Mesenchymal stem cell (in vitro differentiated cells and primary cell): ENCODE data around the gene NRG2.

Source experiments
- DNase-seq: peaks from one replicate; pipeline ENCODE4 v3.0.0-alpha.2; 2013
- H2AFZ ChIP-seq: one replicate; pipeline ENCODE4 v1.6.1; 2013; ENCODE audit warnings: low read depth, mild to moderate bottlenecking, control low read depth, inconsistent platforms, low read length, moderate library complexity
- H2AK5ac ChIP-seq: 2 replicates; pipeline ENCODE4 v1.6.1; 2013; ENCODE audit warnings: low read length, moderate library complexity, mild to moderate bottlenecking, inconsistent platforms; ENCODE audit not compliant: severe bottlenecking
- H2BK120ac ChIP-seq: one replicate; pipeline ENCODE4 v1.6.1; 2013; ENCODE audit warnings: low read depth, mild to moderate bottlenecking, inconsistent platforms, low read length, moderate library complexity
- H2BK12ac ChIP-seq, 2 experiments: one replicate each; pipeline ENCODE4 v1.6.1; 2013; ENCODE audit warnings: inconsistent platforms in 2 of 2, low read length in 2 of 2, mild to moderate bottlenecking in 2 of 2, moderate library complexity in 2 of 2, control low read depth in 1 of 2
- H2BK15ac ChIP-seq: one replicate; pipeline ENCODE4 v1.6.1; 2013; ENCODE audit warnings: mild to moderate bottlenecking, low read depth, inconsistent platforms; ENCODE audit not compliant: poor library complexity, severe bottlenecking
- H2BK5ac ChIP-seq: 2 replicates; pipeline ENCODE4 v1.6.1; 2013; ENCODE audit warnings: low read depth, mild to moderate bottlenecking, low read length, control low read depth, inconsistent platforms; ENCODE audit not compliant: poor library complexity, severe bottlenecking
- H3K14ac ChIP-seq, 2 experiments: one replicate each; pipeline ENCODE4 v1.6.1; 2013; ENCODE audit warnings: inconsistent platforms in 2 of 2, low read length in 2 of 2, control low read depth in 1 of 2, mild to moderate bottlenecking in 1 of 2, moderate library complexity in 1 of 2
- H3K18ac ChIP-seq, 2 experiments: one replicate each; pipeline ENCODE4 v1.6.1; 2013; ENCODE audit warnings: inconsistent platforms in 2 of 2, low read length in 2 of 2, control low read depth in 1 of 2, low read depth in 1 of 2, mild to moderate bottlenecking in 1 of 2
- H3K23ac ChIP-seq, 2 experiments: one replicate each; pipeline ENCODE4 v1.6.1; 2013; ENCODE audit warnings: inconsistent platforms in 2 of 2, low read length in 2 of 2, mild to moderate bottlenecking in 2 of 2, moderate library complexity in 2 of 2, control low read depth in 1 of 2
- H3K27ac ChIP-seq: 2 replicates; pipeline ENCODE4 v1.5.1; 2013; ENCODE audit warnings: mild to moderate bottlenecking, moderate library complexity, low read length, control low read depth, inconsistent platforms; ENCODE audit not compliant: poor library complexity, severe bottlenecking
- H3K27me3 ChIP-seq, 2 experiments: 2 replicates each; pipeline versions ENCODE4 v1.6.1 to v1.7.0; 2013; ENCODE audit warnings: low read length in 2 of 2, mild to moderate bottlenecking in 2 of 2, moderate library complexity in 2 of 2, control low read depth in 1 of 2, inconsistent platforms in 1 of 2; ENCODE audit not compliant: control insufficient read depth in 1 of 2, insufficient read depth in 1 of 2
- H3K36me3 ChIP-seq, 2 experiments: 2 replicates each; pipeline versions ENCODE4 v1.6.1 to v1.7.0; 2013; ENCODE audit warnings: low read length in 2 of 2, control low read depth in 1 of 2, inconsistent platforms in 1 of 2, low read depth in 1 of 2, mild to moderate bottlenecking in 1 of 2; ENCODE audit not compliant: insufficient read depth in 2 of 2, control insufficient read depth in 1 of 2
- H3K4ac ChIP-seq, 2 experiments: one replicate each; pipeline ENCODE4 v1.6.1; 2013; ENCODE audit warnings: inconsistent platforms in 2 of 2, low read length in 2 of 2, mild to moderate bottlenecking in 2 of 2, moderate library complexity in 2 of 2, control low read depth in 1 of 2, low read depth in 1 of 2
- H3K4me1 ChIP-seq: 2 replicates; pipeline ENCODE4 v1.6.1; 2013; ENCODE audit warnings: low read depth, low read length, control low read depth; ENCODE audit not compliant: control insufficient read depth, insufficient read depth
- H3K4me2 ChIP-seq: 2 replicates; pipeline ENCODE4 v1.6.1; 2013; ENCODE audit warnings: low read length, mild to moderate bottlenecking, inconsistent platforms; ENCODE audit not compliant: poor library complexity, severe bottlenecking
- H3K4me3 ChIP-seq, 2 experiments: 2 replicates each; pipeline versions ENCODE4 v1.5.1 to v1.7.0; 2013; ENCODE audit warnings: low read length in 2 of 2, mild to moderate bottlenecking in 2 of 2, control low read depth in 1 of 2, low read depth in 1 of 2; ENCODE audit not compliant: insufficient read depth in 1 of 2
- H3K79me1 ChIP-seq: replicated peaks from 2 replicates; pipeline ENCODE4 v1.6.1; 2013; ENCODE audit warnings: mild to moderate bottlenecking, control low read depth, low read length, inconsistent platforms; ENCODE audit not compliant: poor library complexity, severe bottlenecking
- H3K9ac ChIP-seq: 2 replicates; pipeline ENCODE4 v1.7.0; 2013; ENCODE audit warnings: mild to moderate bottlenecking, low read length, moderate library complexity
- H3K9me3 ChIP-seq: 2 replicates; pipeline ENCODE4 v1.7.0; 2013; ENCODE audit warnings: mild to moderate bottlenecking, low read length; ENCODE audit not compliant: control insufficient read depth
- H4K8ac ChIP-seq: one replicate; pipeline ENCODE4 v1.6.1; 2013; ENCODE audit warnings: inconsistent platforms, mild to moderate bottlenecking, low read length, moderate library complexity
- H4K91ac ChIP-seq: one replicate; pipeline ENCODE4 v1.6.1; 2013; ENCODE audit warnings: mild to moderate bottlenecking, low read length, inconsistent platforms
- WGBS: methylation state at CpG from one replicate; pipeline ENCODE4 v1.1.7; 2013; ENCODE audit warnings: mixed read lengths; 5-methylcytosine and 5-hydroxymethylcytosine counted together

The NRG2 gene

DNA sequence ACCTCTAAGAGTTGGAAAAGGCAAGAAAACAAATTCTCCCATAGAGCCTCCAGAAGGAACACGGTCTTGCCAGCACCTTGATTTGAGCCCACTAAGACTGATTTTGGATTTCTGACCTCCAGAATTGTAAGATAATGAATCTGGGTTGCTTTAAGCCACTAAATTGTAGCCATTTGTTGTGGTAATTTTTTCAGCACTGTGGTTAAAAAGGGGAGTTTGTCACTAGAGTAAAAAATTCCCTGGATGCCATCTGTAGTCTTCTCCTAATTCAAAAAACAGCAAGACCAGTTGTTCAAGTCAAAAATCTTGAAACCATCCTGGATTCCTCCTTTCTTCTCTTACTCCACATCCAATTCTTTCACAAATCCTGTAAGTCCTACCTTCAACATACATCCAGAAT lies 39.6 kb downstream of the NRG2 start:
- no peaks in the 10 kb centered on the region for H3K36me3 ChIP-seq
- H4K91ac ChIP-seq, result no peak overlapping the region
- no peaks in the 10 kb centered on the region for H3K9me3 ChIP-seq
- no peak overlapping the region for H3K14ac ChIP-seq
- H2BK120ac ChIP-seq, result no peak overlapping the region
- H3K9ac ChIP-seq, result no peak overlapping the region
- 57% methylated on average over 1 of the region's 1 CpG for WGBS
- H2AFZ ChIP-seq, result no peak overlapping the region
- H4K8ac ChIP-seq, result no peak overlapping the region
- H2BK15ac ChIP-seq, result no peak overlapping the region
- H2BK5ac ChIP-seq, result no peak overlapping the region
- no peak overlapping the region for H3K27ac ChIP-seq
- no peak overlapping the region for H2BK12ac ChIP-seq
- H3K18ac ChIP-seq, result no peak overlapping the region
- no peak overlapping the region for H3K4ac ChIP-seq
- H3K4me1 ChIP-seq, result no peaks in the 10 kb centered on the region
- no peaks in the 10 kb centered on the region for H3K79me1 ChIP-seq
- H3K27me3 ChIP-seq, result peaks cover 6 to 77% of the 10 kb centered on the region in 2 experiments
- H3K4me3 ChIP-seq, result no peak overlapping the region
- no peak for DNase-seq
- no peak overlapping the region for H3K23ac ChIP-seq
- H3K4me2 ChIP-seq, result no peak overlapping the region
- no peak overlapping the region for H2AK5ac ChIP-seq

- no peak overlapping the region for H3K4ac ChIP-seq
- H2AFZ ChIP-seq, result no peak overlapping the region
- 91% methylated on average over 10 of the region's 10 CpGs for WGBS
- DNase-seq, result no peak
- H3K18ac ChIP-seq, result no peak overlapping the region
- no peak overlapping the region for H3K9ac ChIP-seq
- H2BK5ac ChIP-seq, result no peak overlapping the region
- no peak overlapping the region for H2BK15ac ChIP-seq
- no peaks in the 10 kb centered on the region for H3K36me3 ChIP-seq
- H4K91ac ChIP-seq, result no peak overlapping the region
- no peak overlapping the region for H2BK120ac ChIP-seq
- H2AK5ac ChIP-seq, result no peak overlapping the region
- H4K8ac ChIP-seq, result no peak overlapping the region
- no peaks in the 10 kb centered on the region for H3K4me1 ChIP-seq
- H3K4me2 ChIP-seq, result no peak overlapping the region
- H2BK12ac ChIP-seq, result no peak overlapping the region
- H3K4me3 ChIP-seq, result no peak overlapping the region
- no peak overlapping the region for H3K27ac ChIP-seq
- H3K9me3 ChIP-seq, result no peaks in the 10 kb centered on the region
- H3K23ac ChIP-seq, result no peak overlapping the region
- no peaks in the 10 kb centered on the region for H3K79me1 ChIP-seq
- peaks cover 3 to 67% of the 10 kb centered on the region in 2 experiments for H3K27me3 ChIP-seq
- H3K14ac ChIP-seq, result no peak overlapping the region
Measured at GRCh38 chr5:140000332-140000731, 42.8 kb downstream of the NRG2 start.

- H3K4me2 ChIP-seq, result no peak overlapping the region
- H4K8ac ChIP-seq, result no peak overlapping the region
- no peak overlapping the region for H4K91ac ChIP-seq
- H2BK12ac ChIP-seq, result no peak overlapping the region
- H3K18ac ChIP-seq, result no peak overlapping the region
- no peak overlapping the region for H2AFZ ChIP-seq
- no peak overlapping the region for H3K4me3 ChIP-seq
- DNase-seq, result no peak
- no peak overlapping the region for H3K4ac ChIP-seq
- no peaks in the 10 kb centered on the region for H3K9me3 ChIP-seq
- 45% methylated on average over 3 of the region's 3 CpGs for WGBS
- H3K27me3 ChIP-seq, result peaks cover 3 to 66% of the 10 kb centered on the region in 2 experiments
- H3K27ac ChIP-seq, result no peak overlapping the region
- no peak overlapping the region for H2AK5ac ChIP-seq
- H3K4me1 ChIP-seq, result no peaks in the 10 kb centered on the region
- H3K9ac ChIP-seq, result no peak overlapping the region
- no peak overlapping the region for H2BK15ac ChIP-seq
- no peaks in the 10 kb centered on the region for H3K36me3 ChIP-seq
- H2BK120ac ChIP-seq, result no peak overlapping the region
- H3K14ac ChIP-seq, result no peak overlapping the region
- H3K23ac ChIP-seq, result no peak overlapping the region
- no peak overlapping the region for H2BK5ac ChIP-seq
- no peaks in the 10 kb centered on the region for H3K79me1 ChIP-seq
Measured at GRCh38 chr5:139998837-139999236, 44.3 kb downstream of the NRG2 start.

- Histone ChIP-seq H2BK12ac (no peak overlapping the region), H3K4me3 (no peak overlapping the region), H3K4me2 (no peak overlapping the region), H3K79me1 (no peaks in the 10 kb centered on the region), H4K91ac (no peak overlapping the region), H3K27ac (no peak overlapping the region), H3K4ac (no peak overlapping the region), H2AK5ac (no peak overlapping the region), H3K9me3 (no peaks in the 10 kb centered on the region), H2AFZ (no peak overlapping the region), H2BK5ac (no peak overlapping the region), H3K14ac (no peak overlapping the region), H3K36me3 (no peaks in the 10 kb centered on the region), H2BK120ac (no peak overlapping the region), H3K4me1 (no peaks in the 10 kb centered on the region), H4K8ac (no peak overlapping the region), H3K18ac (no peak overlapping the region), H3K27me3 (peaks cover 3 to 59% of the 10 kb centered on the region in 2 experiments), H3K9ac (no peak overlapping the region), H3K23ac (no peak overlapping the region), H2BK15ac (no peak overlapping the region)
- no peak for DNase-seq
- 100% methylated on average over 1 of the region's 1 CpG for whole genome bisulfite sequencing
Measured at GRCh38 chr5:139997276-139997675, 45.8 kb downstream of the NRG2 start.
